Endometrial microvascular endothelial cells (primary cell): ENCODE data around the gene CCDC57. TPM values are rescaled to one million over a fixed set of nuclear protein-coding genes. Genes with fewer than 3 reads are reported as not detected.

Source experiments
- in situ Hi-C: cut with HindIII; loops from 2 replicates; pipeline ENCODE4 v1.10.0; 2017; ENCODE audit warnings: low sequenced_read_pairs, low pct_unique_long_range_greater_than_20kb; ENCODE audit errors: inconsistent ontology term
- total RNA-seq: library from RNA; depleted of rRNA; stranded (reverse); fragments of >200 nt; gene quantifications from one replicate; pipeline ENCODE4 v1.2.3, GENCODE V29; 2015; ENCODE audit errors: inconsistent ontology term

CCDC57 gene
- total RNA-seq, 1 donor from 2014 or later = 3.1 TPM

DNA sequence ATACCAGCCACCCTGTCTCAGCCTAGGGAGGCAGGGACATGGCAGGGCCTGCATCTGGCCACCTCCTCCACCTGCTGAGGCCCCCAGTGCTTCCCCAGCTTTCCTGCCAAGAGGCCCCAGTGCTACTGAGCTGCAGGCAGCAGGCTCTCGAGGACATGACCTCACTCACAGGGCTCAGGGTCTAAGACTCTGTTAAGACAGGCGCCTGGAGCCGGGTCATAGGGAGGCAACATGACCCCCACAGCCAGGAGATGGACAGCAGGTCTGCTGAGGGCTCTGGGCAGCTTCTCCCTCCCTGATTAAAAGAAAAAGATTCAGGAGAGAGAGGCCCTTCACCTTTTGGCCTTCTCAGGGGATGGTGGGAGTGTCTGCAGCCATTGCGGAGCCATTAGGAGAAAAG is 91.4 kb downstream of the CCDC57 start:
- in situ Hi-C loops = no loop called here

DNA sequence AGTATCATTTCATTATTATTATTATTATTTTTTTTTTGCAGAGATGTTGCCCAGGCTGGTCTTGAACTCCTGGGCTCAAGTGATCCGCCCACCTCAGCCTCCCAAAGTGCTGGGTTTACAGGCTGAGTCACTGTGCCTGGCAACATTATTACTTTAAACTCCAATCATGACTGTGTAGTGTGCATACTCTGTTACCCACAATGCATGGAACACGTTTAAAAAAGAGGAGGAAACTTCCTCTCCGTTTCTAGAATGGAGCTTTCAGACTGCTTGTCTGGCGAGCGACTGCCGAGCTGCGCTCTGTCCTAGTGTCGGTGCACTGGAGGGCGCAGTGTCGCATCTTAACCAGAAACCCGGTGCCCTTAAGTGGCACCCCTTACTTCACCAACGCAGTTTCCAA is 92.5 kb downstream of the CCDC57 start:
- in situ Hi-C loops = no loop called here

DNA sequence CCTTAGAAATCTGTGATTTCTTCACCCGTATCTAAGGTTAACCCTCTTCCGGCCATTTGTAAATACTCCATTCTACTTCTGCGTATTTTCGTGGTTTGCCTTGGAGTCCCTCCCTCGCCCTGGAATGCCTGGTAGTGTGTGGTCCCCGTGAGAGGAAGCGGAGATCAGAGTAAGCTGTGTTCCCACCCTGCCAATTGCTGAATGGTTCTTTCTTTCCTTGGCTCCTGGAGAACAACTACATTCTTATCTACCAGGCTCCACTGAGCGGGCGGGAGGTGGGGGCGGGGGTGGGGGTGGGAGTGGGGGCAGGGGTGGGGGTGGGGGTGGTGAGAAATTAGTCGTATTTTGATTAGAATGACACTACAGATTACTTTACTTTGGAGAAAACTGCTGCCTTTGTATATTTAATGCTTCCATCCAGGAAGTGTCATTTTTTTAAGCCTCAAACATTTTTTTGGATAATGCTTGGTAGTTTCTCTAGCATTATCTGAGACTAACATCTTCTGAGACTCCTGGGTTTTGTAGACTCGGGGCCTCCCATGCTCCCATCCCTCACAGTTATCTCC is 93.7 kb downstream of the CCDC57 start:
- in situ Hi-C loops = no loop called here

DNA sequence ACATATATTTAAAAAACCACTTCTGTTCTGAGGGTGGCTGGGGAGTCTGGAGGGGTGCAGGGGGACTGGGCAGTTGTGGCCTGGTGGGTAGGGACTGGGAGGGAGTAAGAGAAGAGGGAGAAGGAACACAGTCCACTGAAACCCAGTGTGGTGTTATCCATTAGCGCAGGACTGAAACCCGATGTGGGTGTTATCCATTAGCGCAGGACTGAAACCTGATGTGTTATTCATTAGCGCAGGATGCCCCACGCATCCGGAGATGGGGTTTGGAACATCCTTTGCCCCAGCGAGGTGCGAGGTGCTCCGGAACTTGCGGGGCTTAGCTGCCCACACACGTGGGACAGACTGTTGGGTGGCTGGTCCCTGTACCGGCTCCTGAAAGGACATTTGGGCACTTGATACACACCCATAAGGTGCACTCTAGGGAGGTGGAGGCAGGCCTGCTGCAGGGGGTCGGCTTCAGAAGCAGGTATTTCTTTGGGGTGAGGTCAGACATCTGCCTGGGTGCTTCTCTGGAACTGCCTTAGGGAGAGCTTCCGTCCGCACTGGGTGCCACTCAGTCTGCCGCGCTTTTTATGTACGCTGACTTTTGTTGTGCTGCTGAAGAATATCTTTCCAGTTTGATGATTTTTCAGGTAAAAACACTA is 94.4 kb downstream of the CCDC57 start:
- in situ Hi-C loops = no loop called here

DNA sequence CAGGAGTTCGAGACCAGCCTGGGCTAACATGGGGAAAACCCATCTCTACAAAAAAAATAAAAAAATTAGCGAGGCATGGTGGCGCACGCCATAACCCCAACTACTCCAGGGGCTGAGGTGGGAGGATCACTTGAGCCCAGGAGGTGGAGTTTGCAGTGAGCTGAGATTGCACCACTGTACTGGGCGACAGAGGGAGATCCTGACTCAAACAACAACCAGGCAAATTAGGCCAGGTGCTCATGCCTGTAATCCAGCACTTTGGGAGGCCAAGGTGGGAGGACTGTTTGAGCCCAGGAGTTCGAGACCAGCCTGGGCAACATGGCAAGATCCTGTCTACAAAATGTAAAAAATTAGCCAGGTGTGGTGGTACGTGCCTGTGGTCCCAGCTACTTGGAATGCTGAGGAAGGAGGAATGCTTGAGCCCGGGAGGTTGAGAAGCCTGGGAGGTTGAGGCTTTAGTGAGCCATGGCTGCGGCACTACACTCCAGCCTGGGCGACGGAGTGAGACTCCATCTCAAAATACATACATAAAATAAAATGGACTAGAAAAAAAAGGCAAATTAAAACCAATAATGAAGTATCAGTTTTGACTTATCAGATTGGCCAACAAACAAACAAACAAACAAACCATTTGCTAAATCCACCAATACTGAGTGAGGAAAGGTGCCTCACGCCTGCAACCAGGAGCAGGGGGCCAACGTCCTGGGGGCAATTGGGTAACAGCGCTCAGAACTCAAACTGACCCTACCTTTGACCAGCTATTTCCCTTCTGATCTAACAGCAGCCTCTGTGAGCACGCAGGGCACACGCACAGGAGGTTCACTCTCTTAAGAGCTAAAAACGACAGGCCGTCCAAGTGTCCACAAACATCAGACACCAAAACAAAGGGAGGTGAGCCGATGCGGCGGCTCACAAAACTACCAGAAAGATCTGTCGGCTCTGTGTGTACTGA is 95.2 kb downstream of the CCDC57 start:
- in situ Hi-C loops = no loop called here

DNA sequence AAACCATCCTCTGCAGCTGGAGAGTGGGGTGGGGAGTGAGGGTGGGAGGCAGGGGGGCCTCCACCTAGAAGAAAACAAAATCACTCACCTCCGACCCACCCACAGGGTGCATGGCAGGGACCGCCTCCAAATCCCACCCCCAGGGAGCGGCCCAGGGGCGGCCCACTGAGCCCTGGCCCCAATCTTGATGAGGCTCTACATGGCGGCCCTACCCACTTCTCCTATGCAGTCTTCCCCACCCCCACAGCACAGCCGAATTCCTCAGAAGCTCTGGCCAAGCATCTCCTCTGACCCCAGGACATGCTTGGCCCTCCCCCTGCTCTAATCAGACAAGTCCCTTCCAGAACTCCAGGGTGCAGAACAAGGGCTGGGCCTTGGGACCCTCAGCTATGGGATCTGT is 96.4 kb downstream of the CCDC57 start:
- in situ Hi-C loops = no loop called here

DNA sequence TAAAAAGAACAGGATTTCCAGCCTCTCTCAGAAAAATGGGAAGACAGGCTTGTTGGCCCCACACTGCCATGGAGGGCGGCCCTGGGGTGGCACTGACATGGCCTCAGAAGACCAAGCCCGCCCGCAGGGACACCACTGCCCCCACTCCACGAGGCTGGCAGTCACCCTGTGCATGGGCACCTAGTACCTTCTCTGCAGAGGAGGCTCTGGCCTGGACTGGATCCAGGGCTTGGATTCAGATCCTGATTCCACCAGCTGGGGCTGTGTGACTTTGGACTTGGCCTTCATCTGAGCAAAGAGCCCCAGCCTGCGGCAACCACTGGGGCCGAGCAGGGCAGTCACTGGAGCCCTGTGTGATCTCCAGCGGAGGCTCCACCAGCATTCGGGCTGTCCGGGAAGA is 97.8 kb downstream of the CCDC57 start:
- in situ Hi-C loops = no loop called here

DNA sequence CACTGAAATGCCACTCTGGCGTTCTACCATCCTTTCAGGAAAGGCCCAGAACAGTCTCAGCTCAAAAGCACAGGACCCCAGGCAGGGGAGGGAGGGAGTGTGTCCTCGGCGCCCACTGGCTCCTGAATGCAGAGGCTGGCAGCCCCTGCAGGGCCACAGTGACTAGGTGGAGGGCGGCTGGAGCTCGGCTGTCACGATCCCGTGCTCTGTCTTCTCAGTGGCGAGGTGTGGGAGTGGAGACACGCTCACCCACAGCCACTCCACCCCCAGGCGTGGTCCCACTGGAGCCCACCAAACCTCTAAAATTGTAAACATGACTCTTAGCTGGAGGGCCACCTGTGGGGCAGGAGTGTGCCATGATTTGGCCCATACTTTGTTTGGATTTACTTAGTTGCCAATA is 98.2 kb downstream of the CCDC57 start:
- in situ Hi-C loops = no loop called here

DNA sequence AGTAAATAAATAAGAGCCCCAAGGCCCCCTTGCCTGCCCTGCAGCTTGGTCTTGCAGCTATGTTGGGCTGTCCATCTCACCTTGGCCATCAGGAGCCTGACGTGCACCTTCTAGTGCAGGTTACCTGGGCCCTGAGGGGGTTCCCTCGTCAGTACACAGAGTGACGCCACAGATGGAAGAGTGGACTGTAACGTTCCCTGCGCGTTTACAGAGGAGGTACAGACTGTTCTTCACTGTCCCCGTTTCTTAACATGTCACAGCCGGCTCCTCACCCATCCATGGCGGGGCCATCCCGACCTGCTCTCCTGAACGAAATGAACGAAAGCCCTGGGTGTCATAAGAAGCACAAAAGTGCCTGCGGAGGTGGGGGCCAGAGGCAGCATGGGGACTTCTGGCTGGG is 98.7 kb downstream of the CCDC57 start:
- in situ Hi-C loops = no loop called here

DNA sequence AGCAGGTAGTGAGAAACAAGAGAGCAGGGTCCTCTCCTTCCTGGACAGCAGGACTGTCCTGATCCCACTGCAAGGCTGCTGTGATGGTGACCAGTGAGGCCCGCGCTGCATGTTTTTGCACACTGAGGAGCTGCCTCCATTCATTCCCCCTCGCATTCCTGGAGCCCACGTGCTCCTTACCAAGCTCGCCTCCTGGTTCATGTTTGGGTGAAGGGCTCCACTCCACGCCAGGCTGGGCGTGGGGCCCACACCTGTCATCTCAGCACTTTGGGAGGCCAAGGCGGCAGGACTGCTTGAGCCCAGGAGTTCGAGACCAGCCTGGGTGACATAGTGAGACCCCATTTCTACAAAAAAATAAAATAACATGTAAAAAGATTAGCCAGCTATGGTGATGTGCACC is 99.2 kb downstream of the CCDC57 start:
- in situ Hi-C loops = no loop called here

DNA sequence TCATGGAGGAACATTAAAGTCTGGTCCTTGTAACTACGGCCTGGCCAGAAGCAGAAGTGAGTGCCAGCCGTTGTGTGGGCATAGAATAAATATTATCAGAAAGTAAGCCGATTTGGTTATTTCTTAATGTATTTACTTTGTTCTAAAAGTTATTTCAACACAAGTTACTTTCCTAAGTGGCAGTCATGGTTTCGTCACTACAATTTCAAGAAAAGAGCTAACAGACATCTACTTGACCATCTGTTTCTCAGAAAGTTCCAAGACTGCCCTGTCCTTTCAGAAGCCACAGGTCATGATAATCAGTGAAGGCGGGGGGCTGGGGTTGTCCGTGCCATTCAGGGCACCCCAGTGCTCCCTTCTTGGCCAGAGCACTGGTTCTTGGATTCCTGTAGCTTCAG is 99.7 kb downstream of the CCDC57 start:
- in situ Hi-C loops = no loop called here

DNA sequence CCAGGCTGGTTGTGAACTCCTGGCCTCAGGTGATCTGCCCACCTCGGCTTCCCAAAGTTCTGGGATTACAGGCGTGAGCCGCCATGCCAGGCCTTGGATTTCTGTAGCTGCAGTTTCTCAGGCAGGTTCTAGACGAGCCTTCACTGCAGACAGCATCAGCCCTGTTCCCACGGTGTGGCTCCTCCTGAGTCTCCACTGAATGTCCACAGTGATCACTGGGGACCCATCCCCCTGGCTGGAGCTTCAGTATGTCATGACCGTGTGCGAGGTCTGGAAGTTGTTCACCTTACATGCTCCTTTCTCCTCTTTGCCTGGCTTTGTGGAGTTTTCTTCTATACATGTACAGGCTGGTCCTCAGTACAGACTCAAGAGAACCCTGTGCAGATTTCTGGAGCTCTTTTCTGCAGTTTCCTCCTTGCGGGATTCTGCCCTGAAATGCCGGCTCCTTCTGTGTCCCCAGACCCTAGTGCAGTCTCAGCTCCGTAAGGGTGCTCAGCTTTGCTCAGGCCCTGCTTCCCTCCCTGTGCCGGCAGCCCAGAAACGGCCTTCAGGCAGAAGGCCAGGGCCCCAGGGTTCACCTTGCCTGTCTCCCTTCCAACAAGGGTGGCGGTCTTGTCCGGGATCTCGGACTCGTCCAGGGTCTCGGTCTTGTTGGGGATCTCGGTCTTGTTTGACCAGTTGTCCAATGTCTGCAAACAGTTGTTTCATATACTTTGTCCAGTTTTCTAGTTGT is 100.3 kb downstream of the CCDC57 start:
- in situ Hi-C loops = no loop called here

DNA sequence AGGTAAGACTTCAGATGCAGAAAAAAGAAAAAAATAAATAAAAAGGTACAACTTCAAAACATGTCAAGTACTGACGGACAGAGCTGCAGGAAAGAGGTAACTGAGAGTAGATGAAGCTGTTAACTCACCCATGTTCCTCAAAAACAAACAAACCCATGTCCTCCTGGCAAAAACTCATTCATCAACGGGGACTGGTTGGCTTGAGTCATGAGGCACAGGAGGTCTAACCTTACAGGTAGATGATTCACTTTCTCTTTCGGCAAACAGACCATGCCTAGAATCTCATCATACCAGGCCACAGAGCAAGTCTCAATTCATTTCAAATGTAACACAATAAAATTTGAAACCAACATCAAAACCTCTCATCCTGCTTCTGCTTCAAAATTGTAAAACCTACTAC is 102.3 kb downstream of the CCDC57 start:
- in situ Hi-C loops = no loop called here

DNA sequence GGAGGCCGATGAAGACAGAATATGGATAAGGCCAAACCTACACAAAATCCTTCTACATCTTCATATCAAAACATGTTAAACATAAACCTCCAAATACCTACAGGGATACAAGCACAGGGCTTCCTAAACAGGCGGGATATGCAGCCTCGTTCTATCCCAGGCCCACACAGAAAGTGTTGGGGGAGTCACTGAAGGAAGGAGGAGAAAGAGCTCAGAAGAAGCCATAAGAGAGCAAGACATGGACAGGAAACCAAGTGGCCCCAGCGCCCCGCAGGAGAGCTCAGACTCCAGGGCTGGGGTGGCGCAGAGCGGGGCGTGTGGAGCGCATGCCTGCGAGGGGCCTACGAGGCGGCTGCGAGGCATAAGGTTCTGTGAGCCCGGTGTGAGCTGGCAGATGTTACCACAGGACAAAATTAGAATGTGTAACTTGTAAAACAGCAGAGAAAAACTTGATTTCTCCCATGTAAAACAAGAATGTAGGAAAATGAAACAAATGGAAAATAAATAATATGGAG is 103.6 kb downstream of the CCDC57 start:
- in situ Hi-C loops = no loop called here

DNA sequence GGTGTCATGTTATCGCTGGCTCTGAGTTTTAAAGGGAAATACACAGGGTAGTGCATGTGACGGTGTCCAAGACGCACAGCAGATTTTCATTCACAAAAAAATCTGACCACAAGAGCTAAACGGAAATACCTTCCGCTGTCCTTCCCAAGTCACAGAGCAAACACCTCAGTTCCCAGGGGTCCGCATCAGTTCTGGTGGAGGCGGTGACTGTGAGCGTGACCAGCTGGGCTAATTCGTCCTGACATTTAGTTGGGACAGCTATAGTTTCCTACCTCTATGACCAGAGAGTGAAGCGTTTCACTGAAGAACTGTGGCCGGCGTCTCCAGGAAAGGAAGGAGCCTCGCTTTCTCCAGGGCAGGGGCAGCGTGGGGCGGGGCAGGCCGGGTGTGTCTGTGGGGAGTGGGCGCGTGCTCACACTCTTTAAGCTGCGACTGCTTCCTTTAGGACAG is 104.1 kb downstream of the CCDC57 start:
- in situ Hi-C loops = no loop called here

DNA sequence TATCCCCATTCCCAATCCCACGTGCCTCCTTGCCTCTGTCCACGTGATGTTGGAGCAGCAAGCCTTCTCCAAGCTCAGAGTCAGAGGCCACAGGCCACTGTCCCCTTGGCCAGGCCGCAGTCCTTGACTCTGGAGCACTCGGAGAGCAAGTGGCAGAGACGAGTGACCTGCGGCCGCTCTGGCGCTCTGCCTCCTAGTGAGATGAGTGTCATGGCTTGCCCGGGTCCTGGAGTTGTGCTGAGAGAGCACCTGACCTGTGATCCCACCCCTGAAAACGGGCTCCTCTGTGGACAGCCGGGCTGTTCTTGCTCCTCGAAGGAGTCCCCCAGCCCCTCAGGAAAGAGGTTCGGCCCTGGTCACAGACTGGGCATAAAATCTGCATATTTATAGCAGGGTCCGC is 104.6 kb downstream of the CCDC57 start:
- in situ Hi-C loops = no loop called here

DNA sequence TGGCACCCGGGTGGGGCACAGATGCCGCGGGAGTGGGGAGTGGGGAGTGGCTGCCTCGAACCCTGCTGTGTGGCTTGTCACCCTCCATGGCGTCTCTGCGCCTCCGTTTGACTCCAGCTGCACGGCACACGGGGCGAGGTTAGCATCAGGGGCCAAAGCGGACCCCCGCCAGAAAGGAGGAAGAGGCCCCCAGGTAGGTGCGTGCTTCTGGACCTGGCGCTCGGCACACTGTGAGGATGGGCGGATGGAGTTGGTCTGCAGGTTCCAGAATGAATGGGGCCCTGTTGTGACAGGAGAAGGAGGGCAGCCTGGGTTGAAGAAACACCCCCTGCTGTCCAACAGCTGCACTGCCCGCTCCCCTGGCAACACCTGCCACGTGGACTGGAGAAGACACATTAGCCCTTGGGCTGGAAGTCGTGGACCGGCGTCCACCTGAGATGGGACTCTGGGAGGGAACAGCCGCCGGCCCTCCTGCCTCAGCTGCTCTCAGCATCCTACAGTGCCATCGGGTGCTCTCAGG is 105.2 kb downstream of the CCDC57 start:
- in situ Hi-C loops = no loop called here

DNA sequence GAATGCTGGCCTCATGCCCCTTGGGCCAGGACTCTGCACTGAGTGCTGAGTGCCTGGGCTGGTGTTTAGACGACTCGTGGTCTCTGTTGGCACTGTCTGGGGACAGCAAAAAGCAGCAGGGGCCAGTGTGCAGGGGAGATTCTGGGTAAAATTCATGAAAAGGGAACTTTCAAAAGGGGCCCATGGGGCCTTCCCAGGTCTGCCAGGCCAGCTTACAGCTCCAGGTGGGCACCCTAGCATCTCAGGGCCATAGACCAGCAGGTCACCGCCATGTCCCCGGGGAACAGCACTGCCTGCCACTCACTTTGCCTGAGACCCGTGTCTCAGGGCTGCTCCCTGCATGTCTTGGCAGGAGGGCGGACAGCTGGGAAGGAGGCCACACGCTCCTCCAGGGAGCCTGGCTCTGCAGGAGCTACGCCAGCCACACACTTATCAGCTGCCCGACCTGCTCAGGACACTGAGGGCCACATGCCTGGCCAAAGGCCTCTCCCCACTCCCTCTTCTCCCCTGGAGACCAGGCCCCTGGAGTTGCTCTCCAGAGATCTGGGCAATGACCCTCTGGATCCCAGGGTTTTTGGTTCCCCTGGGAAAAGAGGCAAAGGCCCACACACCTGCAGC is 105.8 kb downstream of the CCDC57 start:
- in situ Hi-C loops = no loop called here
